ENCODE results near the gene FAM89A.

DNA sequence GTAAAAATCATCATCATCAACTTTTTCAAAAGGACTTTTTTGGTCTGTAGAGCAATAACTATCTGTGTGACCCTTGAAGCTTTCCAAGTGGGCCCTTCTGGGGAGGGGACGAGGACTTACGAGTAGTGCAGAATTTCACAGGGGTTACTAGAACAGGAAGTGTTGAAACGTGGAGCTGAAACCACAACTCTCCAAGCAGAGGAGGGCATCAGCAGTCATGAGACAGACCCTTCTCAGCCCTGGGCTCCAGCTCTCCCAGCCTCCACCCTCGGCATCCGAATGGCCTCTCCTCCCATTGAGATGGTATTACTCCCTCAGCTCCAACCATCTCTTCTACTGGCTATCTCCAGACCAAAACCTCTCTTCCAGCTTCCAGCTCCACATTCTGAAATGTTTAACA lies 3.6 kb downstream of the FAM89A start:
- TF ChIP-seq TAF1 (IDR thresholded peaks at IDR 0.05; ENCODE audit: borderline replicate concordance, low read depth, low read length), result no peak
- no peak for TF ChIP-seq POLR2A (IDR thresholded peaks at IDR 0.05; ENCODE audit: low read depth, low read length)

Measured in GM12892 (cell line).